NCI-H526 (cell line): Measurements from ENCODE around the gene BRINP3.
"Not testable (repeated sequence)": the region's sequence is repeated elsewhere in the genome, so short reads cannot be mapped to it uniquely, and the experiment has no call there.

Experiments
- DNase-seq, 2 experiments: peaks; one replicate each; lab custom pipeline; 2025; lab: John Stamatoyannopoulos, UW

BRINP3 gene

DNA sequence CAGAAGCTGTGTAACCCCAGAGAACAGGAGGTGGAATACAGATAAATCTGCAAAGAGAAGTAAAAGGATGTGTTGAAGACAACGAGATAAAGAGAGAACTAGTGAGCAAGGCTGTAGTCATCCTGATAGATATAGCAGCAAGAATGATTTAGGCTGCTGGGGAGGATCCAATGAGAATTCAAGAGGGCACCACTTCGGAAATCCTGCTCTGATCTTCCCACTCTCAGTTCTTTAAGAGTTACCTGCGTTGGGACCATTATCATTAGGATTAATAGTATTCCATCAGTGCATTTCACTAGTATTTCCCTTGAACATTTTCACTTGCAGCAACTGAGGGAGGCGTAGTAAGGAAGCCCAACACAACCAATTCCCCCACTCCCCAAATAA lies at the start of gene BRINP3:
Gene BRINP3, minus strand, starts transcription at position 103 of the 387 bp plus-strand sequence.
- no peak for DNase-seq

DNA sequence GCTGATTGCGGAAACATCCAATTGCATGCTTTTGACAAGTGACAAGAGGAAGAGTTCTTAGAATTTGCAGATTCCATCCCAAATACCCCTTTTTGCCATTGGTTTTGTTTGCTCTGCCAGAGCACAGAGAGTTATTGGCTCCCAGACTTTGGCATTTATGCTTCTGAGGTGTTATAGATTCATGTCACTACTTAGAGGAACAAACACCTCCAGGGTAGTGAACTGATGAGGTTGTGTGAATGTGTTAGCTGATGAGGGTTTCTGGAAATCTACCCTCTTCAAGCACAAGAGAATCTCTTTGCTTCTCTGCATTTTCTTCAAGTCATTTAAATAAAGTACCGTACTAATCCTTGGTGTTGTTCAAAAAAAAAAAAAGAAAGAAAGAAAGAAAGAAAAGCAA lies 33.9 kb upstream of the BRINP3 start:
- no peak for DNase-seq

DNA sequence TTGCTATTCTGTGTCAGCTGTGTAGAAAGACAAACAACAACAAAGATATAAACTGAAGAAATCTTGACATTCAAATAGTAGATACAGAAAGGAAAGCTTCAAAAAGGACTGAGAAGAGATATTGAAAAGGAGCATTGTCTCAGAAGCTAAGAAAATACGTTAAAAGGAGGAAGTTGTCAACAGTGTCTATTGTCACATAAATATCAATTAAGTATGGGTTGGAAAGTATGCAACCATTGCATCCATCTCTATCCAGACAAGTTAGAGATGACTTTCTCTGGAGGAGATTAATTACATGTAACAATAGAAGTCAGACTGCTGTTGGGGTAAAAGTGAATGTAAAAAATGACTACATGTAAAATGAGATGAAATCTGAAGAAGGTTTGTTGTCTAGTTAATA lies 29.7 kb upstream of the BRINP3 start:
- DNase-seq, result no peak

DNA sequence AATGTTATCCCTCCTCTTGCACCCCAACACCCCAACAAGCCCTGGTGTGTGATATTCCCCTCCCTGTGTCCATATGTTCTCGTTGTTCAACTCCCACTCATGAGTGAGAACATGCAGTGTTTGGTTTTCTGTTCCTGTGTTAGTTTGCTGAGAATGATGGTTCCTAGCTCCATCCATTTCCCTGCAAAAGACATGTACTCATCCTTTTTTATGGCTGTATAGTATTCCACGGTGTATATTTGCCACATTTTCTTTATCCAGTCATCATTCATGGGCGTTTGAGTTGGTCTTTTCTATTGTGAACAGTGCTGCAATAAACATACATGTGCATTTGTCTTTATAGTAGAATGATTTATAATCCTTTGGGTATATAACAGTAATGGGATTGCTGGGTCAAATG lies 26.9 kb upstream of the BRINP3 start:
- not testable (repeated sequence) for DNase-seq

DNA sequence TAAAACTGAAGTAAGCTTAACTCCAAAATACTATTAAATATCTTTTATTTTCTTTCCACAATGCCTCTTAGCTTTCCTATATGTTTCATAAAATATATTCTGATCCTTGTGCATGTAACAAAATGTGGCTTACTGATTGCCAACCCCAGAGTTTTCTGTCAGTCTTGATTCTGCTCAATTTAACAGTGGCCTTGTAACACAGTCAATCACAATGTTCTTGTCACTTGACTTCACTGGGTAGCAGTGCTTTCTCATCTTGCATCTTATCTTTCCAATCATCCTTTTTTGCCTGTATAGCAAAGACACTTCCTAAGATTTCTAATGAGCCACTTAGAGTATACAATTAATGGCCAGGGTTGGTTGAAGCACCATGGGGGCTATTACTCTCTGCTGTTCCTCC lies 19.9 kb upstream of the BRINP3 start:
- DNase-seq, result no peak

DNA sequence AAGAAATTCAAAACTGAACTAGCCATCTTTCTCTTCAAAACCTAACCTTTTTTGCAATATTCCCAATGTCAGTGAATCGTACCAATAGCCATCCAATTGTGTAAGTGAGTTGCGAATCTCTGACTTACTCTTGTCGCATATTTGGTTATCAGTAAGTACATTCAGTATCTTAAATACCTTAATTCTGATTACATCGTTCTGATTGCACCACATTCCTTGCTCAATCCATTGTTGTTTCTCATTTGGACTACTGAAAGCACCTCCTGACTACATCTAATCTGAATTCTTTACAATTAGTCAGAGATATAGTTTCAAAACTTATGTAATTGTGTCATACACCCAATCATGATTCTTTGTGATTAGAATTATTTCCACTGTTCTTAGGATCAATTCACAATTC lies 16.8 kb upstream of the BRINP3 start:
- no peak for DNase-seq

DNA sequence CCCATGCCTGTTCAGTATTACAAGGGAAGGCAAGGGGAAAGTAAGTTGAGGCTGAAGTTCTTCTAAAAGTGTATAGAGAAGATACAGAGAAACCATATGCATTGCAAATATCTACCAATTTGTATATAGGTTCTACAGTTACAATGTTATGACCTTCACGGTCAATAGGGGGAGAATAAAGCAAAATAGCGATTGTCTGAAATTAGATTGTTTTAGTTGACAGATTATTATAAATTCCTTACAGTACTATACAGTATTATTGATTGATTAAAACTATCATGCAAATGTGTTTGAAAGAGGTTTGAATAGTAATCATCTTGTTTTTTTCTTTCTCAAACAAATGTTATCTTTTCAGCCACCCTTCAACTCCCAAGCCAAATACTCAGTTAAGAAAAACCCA lies 13.7 kb upstream of the BRINP3 start:
- DNase-seq, result no peak

DNA sequence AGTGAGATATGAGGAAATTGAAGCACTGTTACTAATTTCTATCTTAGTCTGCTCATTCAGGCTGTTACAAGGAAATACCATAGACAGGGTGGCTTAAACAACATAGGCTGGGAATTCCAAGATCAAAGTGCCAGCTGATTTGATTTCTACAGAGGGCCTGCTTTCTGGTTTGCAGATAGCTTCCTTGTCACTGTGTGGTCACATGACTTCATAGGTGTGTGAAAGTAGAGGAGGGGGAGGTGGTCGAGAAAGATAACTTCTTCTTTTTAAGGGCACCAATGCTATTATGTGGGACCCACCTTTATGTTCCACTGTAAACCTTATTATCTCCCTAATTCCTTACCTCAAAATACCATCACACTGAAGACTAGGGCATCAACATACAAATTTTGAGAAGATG lies 6.4 kb upstream of the BRINP3 start:
- DNase-seq, result no peak

DNA sequence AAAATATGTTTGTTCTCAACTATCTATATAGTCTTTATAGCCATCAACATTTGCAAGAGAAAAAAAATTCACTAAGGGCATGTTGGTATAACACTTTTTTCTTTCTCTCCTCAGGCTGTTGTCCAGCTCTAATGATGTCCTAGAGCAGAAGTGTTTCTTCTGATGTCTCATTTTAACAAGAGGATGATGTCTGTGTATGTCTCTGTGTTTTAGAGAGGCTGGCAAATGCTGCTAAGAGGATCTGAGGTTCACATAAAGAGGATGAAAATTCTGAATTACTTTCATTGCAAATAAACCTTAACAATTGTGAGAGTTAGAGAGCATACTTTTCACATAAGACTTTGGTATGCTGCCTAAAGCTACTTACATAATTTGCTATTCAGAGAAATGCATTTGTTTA lies 2.6 kb upstream of the BRINP3 start:
- no peak for DNase-seq

DNA sequence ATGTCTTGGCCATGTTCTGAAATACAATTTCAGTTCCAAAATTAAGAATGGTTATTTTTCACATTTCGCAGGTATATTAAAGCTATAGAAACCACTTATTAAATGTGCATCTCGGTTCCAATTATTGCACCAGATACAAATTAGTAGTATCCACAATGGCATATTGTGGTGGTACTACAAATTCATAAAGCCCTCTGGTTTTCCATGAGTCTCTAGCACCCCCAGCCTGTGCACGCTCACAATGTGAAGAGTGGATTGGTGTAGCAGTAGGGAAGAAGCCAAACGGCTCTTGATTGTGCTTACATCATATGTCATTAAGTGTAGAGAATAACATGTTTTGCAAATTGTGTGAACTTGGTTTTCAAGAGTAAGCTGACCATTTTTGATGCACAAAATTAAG lies 1.9 kb upstream of the BRINP3 start:
- peak; percentile 8 to 25 for DNase-seq

DNA sequence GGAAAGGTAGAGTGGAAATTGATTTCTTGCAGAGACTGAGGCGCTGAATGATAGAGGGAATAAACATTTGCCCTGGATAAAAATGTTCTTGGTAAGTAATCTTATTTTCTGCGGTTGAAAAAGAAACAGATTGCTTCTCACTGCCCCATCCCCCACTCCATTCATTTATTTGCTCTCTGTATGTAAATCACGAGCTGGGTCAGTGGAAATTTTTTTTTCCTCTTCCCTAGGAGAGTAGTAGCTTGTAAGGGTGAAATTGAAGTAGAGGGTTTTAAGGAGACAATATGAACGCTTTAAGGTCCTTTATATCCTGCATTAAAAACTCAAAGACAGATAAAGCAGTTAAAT lies 1.4 kb upstream of the BRINP3 start:
- DNase-seq, result peak; percentile 41 to 50

DNA sequence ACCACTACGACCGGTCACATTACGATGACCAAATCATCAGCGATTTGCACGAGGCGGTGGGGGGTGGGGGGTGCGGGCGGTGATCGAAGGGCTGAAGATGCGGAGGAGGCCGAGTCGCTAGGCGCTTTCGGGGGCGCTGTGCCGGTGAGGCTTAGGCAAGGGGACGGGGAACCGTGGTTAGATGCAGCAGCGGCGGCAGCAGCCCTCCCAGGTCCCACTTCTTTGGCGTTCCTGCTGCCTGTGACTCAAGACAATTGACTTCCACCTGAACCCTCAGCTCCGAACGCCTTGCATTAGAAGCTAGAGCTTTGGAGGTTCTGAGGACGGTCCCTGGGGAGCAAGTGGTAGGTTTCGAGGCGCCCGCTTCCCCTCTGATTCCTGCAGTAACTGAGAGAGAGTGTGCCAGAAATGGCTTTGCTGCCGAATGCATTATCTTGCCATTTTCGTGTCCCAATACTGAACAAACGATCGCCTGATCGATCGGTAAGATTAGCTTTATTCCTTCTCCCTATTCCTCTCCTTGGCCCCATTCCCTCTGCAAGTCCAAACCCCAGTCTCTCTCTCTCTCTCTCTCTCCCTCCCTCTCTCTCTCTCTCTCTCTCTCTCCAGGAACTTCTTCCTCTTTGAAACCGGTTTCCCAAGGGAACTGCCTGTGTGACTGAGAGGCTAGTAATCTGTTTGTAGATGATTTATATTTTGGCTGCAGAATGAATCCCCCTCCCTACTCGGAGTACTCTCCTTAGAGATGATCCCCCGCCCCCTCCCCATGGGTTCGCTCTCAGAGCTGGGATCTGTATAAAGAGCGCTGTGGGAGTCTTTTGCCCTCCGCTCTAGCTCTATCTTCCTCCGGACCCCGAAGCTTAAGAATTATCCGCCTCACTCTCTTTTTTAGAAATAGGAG lies 735 bp upstream of the BRINP3 start:
- peak; percentile 15 to 47 for DNase-seq

DNA sequence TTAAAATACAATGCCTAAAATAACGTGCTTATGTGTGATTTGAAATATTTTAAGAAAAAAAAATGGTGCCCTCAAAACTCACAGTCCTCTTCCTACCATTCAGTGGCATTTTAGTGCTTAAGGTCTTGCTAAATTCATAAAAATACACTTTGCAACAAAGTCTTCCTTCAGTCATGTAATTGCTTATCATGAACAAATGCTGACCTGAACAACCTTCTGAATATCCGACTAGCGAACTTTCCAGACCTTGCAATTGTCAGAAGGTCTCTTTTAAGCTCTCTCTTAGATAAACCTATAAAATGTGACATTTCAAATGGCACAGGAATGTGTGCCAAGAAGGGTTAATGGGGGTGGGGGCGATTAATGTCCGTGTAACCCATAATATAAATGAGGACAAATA lies 858 bp downstream of the BRINP3 start:
- DNase-seq, result no peak

DNA sequence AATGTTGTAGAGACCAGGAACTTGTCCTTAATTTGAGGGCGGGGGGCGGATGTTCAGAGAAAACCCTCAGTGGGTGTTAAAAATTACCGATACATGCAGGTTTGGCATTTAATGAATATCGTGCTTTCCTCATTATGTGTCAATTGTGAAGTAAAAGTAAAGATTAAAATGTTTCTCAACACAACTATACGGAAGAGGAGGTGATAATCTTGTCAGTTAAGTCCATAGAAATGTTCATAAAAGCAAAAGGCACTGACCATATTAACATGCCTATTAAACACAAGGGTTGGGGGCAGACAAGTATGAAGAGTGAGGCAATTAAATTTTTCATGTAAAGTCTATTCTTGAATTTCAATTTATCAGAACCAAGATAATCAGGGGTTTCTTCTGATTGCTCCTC lies 1.3 kb downstream of the BRINP3 start:
- no peak for DNase-seq

DNA sequence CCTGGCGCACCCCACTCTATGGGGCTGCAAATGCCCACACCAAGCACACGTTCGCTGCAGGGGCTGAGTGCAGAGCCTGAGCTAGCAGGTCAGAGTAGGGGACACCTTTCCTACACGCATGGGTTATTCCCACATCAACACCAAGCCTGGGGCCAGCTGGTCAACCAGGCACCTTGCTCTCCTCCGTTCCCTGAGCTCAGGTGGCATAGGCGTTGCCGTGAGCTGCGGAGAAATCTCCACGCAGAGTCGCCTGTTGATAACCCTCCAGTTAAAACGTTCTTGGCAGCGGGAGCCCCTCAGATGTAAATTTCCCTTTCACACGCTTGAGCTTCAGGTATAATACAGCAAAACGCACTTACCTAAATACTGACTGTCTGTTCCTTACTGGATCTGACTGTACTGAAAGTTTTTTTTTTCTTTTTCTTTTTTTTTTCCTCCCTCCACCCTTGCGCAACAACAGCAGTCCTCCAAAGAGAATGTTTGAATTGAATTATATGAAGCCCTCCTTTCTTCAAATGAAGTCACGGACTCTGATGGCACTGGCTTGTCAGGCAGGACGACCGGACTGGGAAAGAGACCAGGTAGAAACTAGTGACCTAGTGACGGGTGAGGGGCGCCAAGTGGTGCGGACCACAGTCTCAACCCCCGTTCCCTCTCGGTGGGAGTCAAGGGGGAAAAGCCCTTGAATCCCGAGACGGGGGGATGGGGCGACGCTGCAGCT lies 2.1 kb downstream of the BRINP3 start:
- no peak for DNase-seq

DNA sequence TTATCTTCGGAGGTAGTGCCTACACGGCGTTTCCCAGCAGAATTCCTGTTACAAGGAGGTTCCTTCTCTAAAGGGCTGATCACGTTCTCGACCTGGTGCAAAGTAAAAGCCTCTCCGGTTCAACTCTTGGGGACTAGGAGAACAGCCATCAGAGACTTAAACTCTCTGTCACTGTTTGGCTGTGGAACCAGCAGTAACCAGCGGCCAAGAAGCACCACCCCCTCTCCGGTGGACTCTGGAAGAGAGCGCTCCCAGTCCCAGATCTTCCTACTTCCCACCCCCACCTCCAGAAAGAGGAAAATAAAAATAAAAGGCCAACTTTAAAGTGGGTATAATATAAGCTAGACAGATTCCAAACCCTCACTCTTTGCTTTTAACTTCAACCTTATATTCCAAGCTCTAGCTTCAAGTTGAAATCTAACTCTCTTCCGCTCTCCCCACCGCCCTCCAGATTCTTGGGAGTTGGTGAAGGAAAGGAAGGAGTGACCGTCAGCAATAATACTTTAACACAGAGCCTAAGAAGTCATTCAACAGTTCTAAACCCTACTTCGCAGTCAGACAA lies 2.9 kb downstream of the BRINP3 start:
- DNase-seq, result no peak

DNA sequence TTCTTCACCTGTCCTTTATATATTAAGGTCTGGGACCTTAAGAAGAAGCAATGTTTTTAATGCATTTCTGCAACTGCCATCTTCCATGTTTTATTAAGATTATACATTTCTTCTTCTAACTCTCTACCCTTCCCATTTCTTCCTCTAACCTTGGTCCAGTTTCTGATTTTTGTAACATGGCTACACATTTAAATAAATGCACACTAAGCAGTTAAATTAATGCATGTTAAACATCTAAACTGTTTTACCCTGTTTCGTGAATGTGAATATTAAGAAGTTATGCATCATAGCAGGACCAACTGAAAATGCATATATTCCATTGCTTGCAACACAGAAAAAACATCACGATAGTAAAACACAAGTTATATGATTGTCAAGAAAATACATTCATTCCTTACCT lies 3.7 kb downstream of the BRINP3 start:
- no peak for DNase-seq

DNA sequence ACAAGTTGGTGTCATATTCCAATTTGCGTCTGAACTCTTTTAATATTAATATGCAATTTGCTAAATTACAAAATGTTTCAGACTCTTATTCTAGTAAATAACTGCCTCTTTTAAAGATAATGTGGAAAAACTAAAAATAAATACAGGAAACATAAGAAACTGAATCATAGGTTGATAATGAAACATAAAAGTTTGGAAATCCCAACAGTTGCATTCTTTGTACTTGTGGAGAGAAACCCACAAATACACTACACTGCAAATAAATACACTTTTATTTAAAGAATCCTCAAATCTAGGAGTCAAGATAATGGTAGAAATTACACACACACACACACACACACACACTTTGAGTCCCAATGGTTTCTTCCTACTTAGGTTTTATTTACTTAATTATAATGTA lies 5.2 kb downstream of the BRINP3 start:
- no peak for DNase-seq

DNA sequence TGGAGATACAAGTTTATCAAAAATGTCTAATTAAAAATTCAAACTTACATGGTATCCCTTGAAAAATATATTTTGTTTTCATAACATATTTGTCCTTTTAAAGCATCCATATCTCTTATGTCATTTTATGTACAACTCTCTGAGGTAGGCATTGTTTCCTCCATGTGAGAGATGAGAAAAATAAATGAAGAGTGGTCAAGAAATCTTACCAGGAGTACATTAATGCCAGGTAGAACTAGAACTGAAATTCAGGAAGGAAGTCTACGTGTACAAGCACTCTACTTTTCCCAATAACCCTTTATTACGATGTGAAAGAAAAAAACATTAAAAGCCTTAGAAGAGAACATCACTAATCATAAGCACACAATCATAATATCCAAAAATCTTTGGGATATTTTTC lies 5.6 kb downstream of the BRINP3 start:
- DNase-seq, result no peak

DNA sequence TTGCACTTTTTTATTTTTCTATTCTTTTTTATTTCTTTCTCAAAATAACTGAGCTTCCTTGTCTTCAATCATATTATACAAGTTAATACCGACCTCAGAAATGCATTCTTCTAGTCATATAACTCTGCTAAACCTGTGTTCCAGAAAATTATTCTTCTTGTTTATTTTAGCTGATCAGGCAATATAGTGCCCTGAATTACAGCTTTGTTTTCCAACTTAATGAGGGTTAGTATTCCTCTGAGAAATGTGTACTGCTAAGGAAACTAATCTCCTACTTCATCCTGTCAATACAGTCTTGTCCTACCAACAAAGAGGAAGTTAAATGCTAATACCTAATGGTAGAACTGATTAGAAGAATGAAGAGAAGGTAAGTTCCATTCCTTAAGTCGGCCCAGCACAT lies 13.0 kb downstream of the BRINP3 start:
- DNase-seq, result no peak

DNA sequence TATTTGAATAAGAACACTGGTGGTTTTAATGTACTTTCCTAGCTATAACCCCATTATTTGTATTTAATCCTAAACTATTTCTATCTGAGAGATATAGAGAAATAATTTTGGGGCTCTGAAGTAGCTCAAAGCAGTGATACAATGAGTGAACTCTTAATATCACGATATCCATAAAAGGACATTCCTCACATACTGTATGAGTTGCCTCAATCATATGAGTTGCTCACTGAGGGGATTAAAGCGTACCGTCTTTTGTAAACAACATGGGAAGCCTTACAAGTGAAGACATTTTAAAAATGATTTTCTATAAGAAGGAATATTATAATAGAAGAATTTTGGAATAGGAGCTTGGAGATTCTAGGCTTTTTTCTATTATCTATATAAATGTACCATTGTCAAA lies 21.5 kb downstream of the BRINP3 start:
- DNase-seq, result no peak

DNA sequence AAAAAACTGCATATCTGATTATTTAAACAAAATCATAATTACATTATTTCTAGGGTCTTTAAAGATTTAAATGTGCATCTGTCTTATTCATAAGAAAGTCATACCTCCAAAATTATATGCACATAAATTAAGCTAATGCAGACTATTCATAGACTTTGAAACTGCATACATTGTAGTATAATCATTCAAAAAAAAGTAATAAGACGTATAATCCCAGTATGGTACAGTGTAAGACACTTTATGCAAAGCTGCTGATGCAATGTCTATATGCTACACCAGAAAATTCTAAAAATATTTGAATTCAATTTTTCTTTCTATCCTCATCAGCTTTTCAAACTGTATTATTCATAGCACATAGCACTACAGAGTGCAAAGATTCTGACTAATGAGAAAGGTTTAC lies 22.0 kb downstream of the BRINP3 start:
- DNase-seq, result no peak

DNA sequence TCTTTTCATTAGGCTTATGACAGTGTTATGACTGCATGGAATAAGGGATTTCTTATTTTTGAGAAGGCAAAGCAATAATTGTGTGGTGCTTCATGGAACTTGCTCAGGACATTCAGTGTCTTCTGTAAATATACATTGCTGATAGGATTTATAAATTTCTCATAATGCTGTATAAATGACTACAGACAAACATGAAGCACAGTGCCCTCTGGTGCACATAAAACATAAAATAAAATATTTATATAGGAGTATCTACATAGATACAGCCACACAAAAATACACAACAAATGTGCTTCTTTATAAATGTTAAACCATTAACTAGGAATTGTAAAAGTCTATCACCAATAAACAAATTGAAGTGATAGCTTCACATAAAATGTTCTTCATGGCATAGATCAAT lies 24.1 kb downstream of the BRINP3 start:
- DNase-seq, result peak in 1 of 2 experiments; percentile 1
